Panc1 (cell line): ENCODE data around the gene RNASE11.

Source experiments
- CTCF ChIP-seq: fragments of 450-650 bp; IDR thresholded peaks from 2 replicates; pipeline ENCODE4 v1.5.1; 2017; ENCODE audit warnings: mild to moderate bottlenecking
- POLR2AphosphoS5 ChIP-seq: IDR thresholded peaks from 2 replicates; pipeline ENCODE4 v1.6.1; 2012; ENCODE audit warnings: mild to moderate bottlenecking, low read depth, low read length, moderate library complexity
- REST ChIP-seq, 2 experiments: IDR thresholded peaks; 2 replicates each; pipeline ENCODE4 v1.6.1; 2011 to 2012; ENCODE audit warnings: low read depth in 2 of 2, control low read depth in 1 of 2, low read length in 1 of 2, mild to moderate bottlenecking in 1 of 2, moderate library complexity in 1 of 2; ENCODE audit not compliant: insufficient read depth in 1 of 2
- SIN3A ChIP-seq: IDR thresholded peaks from 2 replicates; pipeline ENCODE4 v1.6.1; 2012; ENCODE audit warnings: low read depth, mild to moderate bottlenecking, low read length, moderate library complexity, borderline replicate concordance; ENCODE audit not compliant: insufficient read depth

- TF ChIP-seq CTCF (peak; percentile 77), REST (IDR thresholded peaks at IDR 0.05; ENCODE audit: insufficient read depth in 1 of 2, low read depth in 2 of 2, low read length in 1 of 2) (no peak), POLR2AphosphoS5 (no peak), SIN3A (no peak)
These were observed 18.5 kb upstream of the RNASE11 start for GRCh38 chr14:20606190-20606901.
